Heart left ventricle (tissue), 13 donors: Measurements from ENCODE around the gene ERAS.

Experiments
- CTCF ChIP-seq, 12 donors: fragments of 200-600 bp; sonication (generic) in 4 of 12; IDR thresholded peaks; one replicate each; pipeline versions ENCODE4 v1.5.0 to v1.8.0; 2018 to 2022; ENCODE audit warnings: antibody characterized with exemption in 12 of 12, mild to moderate bottlenecking in 5 of 12
- POLR2A ChIP-seq, 2 donors: fragments of 450-650 bp; IDR thresholded peaks; one replicate each; pipeline ENCODE4 v1.6.1; 2017; ENCODE audit warnings: antibody characterized with exemption in 2 of 2, mild to moderate bottlenecking in 2 of 2, moderate library complexity in 2 of 2
- donor health status: ischemic (EF 13 %, LVEDD 7.1; RV severe dilation, severe dysfunction).
- donor health status: DM: no; HTN: yes; CAD: no.
- donor health status: DM: no; HTN: no; CAD: no.
- donor health status: ischemic (EF 25% LVEDD 6.9; RV normal size, moderate dysfunction).
- donor health status: ischemic (EF 25% LVEDD 5.7; RV mildly dilated, moderate dysfunction).
- donor health status: ischemic (EF 35%, LVEDD 5.7; RV mildly dilated, moderate dysfunction).
- donor health status: nonischemic (EF 11% LVEDD 7.7; RV severe dilation, severe dysfunction).
- donor health status: DM: yes; HTN: yes; CAD: no.
- donor health status: PGD.
- donor health status: ischemic (EF 29% LVEDD 5.4; RV normal size, mild dysfunction).
- donor health status: nonischemic (EF 23%, LVEDD 6.1; RV moderate dilation, normal function).

- no peak for TF ChIP-seq CTCF (IDR thresholded peaks at IDR 0.05)
- TF ChIP-seq POLR2A (IDR thresholded peaks at IDR 0.05), result no peak
These were observed 13.4 kb downstream of the ERAS start for GRCh38 chrX:48839686-48840085.
